Stomach (tissue), 19 donors: Measurements from ENCODE around the gene CIB1. TPM values are rescaled to one million over a fixed set of nuclear protein-coding genes. Genes with fewer than 3 reads are reported as not detected.
"Not testable (repeated sequence)": the region's sequence is repeated elsewhere in the genome, so short reads cannot be mapped to it uniquely, and the experiment has no call there.

Experiments
- DNase-seq, 2 donors: peaks; one replicate each; pipeline versions ENCODE4 v3.0.0 to v3.0.0-alpha.2; 2013 to 2019
- H3K27ac ChIP-seq, 5 donors: fragments of 200-600 bp in 4 of 5; sonication (generic) in 4 of 5; one replicate each; pipeline ENCODE4 v1.5.1; 2013 to 2019; ENCODE audit warnings: mild to moderate bottlenecking in 1 of 5, moderate library complexity in 1 of 5
- H3K27me3 ChIP-seq, 3 donors: fragments of 200-600 bp; sonication (generic); one replicate each; pipeline ENCODE4 v1.5.1; 2017 to 2019; ENCODE audit warnings: mixed run types in 1 of 3
- H3K36me3 ChIP-seq, 4 donors: fragments of 200-600 bp; sonication (generic); 1 replicate in 3 of 4; 2 replicates in 1 of 4; pipeline ENCODE4 v1.5.1; 2016 to 2019
- H3K4me1 ChIP-seq, 4 donors: fragments of 200-600 bp; sonication (generic); one replicate each; pipeline ENCODE4 v1.5.1; 2016 to 2019
- H3K4me3 ChIP-seq, 4 donors: fragments of 200-600 bp; sonication (generic) in 3 of 4; one replicate each; pipeline ENCODE4 v1.5.1; 2016 to 2019; ENCODE audit warnings: mild to moderate bottlenecking in 1 of 4
- H3K9me3 ChIP-seq, 4 donors: fragments of 200-600 bp; sonication (generic); one replicate each; pipeline ENCODE4 v1.5.1; 2016 to 2019
- CTCF ChIP-seq, 7 experiments: fragments of 450-650 bp in 4 of 7; fragments of 200-600 bp in 3 of 7; sonication (generic) in 3 of 7; IDR thresholded peaks; one replicate each; pipeline ENCODE4 v1.5.1; 2016 to 2019; ENCODE audit warnings: antibody characterized with exemption in 7 of 7, control low read depth in 2 of 7, mild to moderate bottlenecking in 1 of 7
- EP300 ChIP-seq: sonication (generic); formaldehyde crosslinking; IDR thresholded peaks from one replicate; pipeline ENCODE4 v1.6.1; 2017; ENCODE audit warnings: antibody characterized with exemption
- POLR2A ChIP-seq, 4 donors: fragments of 450-650 bp; IDR thresholded peaks; one replicate each; pipeline ENCODE4 v1.6.1; 2016; ENCODE audit warnings: antibody characterized with exemption in 4 of 4, control low read depth in 2 of 4, mild to moderate bottlenecking in 1 of 4, moderate library complexity in 1 of 4
- POLR2AphosphoS5 ChIP-seq, 3 donors: sonication (generic); formaldehyde crosslinking; IDR thresholded peaks; one replicate each; pipeline ENCODE4 v1.6.1; 2016; ENCODE audit warnings: antibody characterized with exemption in 3 of 3
- WGBS, 5 donors: extraction: QIAGEN DNeasy Blood & Tissue Kit in 3 of 5; methylation state at CpG; one replicate each; pipeline versions ENCODE4 v1.1.5 to v1.1.7; 2013 to 2018; 5-methylcytosine and 5-hydroxymethylcytosine counted together
- intact Hi-C: fragments of 100-400 bp; cut with DNase I; formaldehyde crosslinking; loops from one replicate; pipeline ENCODE4 v1.15.1; 2023; ENCODE audit warnings: low total_unique reads
- long read RNA-seq, 10 donors: transcript quantifications; one replicate each; lab custom pipeline, GENCODE V29; 2026
- polyA plus RNA-seq, 3 donors: library from polyadenylated mRNA; stranded (reverse); fragments of 200-250 nt; gene quantifications; one replicate each; pipeline ENCODE4 v1.2.3, GENCODE V29; 2013
- total RNA-seq, 5 donors: library from RNA; depleted of rRNA; stranded (reverse); fragments of >200 nt; gene quantifications; one replicate each; pipeline versions ENCODE4 v1.1.0 to v1.2.3, GENCODE V29; 2014 to 2016
- donor health status: healthy with polysubstance abuse.
- donor health status: Bipolar disorder and iron deficiency.
- donor health status: healthy.

The CIB1 gene
- total RNA-seq = 100 to 1,000 TPM in 1 of 5 donors, 10 to 100 TPM in 4; 27.4 to 166 (median 36.6) TPM
- 100 to 1,000 TPM; 128 to 206 (median 158) TPM for polyA plus RNA-seq
- long read RNA-seq, donor 1, transcript CIB1-201 (7 exons, 1,247 nt) = major isoform, 13 of 18 reads
- long read RNA-seq, donor 1, partial matches to known transcripts = 5 of 18 reads
- long read RNA-seq, donor 1, other reads (novel, unspliced or antisense) = 0 of 18 reads
- long read RNA-seq, donor 2, transcript CIB1-201 (7 exons, 1,247 nt) = major isoform, 14 of 14 reads
- long read RNA-seq, donor 2, partial matches to known transcripts = 0 of 14 reads
- long read RNA-seq, donor 2, other reads (novel, unspliced or antisense) = 0 of 14 reads
- long read RNA-seq, donor 3, transcript CIB1-201 (7 exons, 1,247 nt) = major isoform, 14 of 14 reads
- long read RNA-seq, donor 3, partial matches to known transcripts = 0 of 14 reads
- long read RNA-seq, donor 3, other reads (novel, unspliced or antisense) = 0 of 14 reads
- long read RNA-seq, donor 4, partial matches to known transcripts = 0 of 2 reads
- long read RNA-seq, donor 4, other reads (novel, unspliced or antisense) = 0 of 2 reads
- long read RNA-seq, donor 5, transcript CIB1-201 (7 exons, 1,247 nt) = major isoform, 18 of 23 reads
- long read RNA-seq, donor 5, partial matches to known transcripts = 5 of 23 reads
- long read RNA-seq, donor 5, other reads (novel, unspliced or antisense) = 0 of 23 reads
- long read RNA-seq, donor 6, transcript CIB1-201 (7 exons, 1,247 nt) = major isoform, 50 of 70 reads
- long read RNA-seq, donor 6, partial matches to known transcripts = 19 of 70 reads
- long read RNA-seq, donor 6, other reads (novel, unspliced or antisense) = 0 of 70 reads
- long read RNA-seq, donor 7, transcript CIB1-201 (7 exons, 1,247 nt) = major isoform, 36 of 46 reads
- long read RNA-seq, donor 7, partial matches to known transcripts = 10 of 46 reads
- long read RNA-seq, donor 7, other reads (novel, unspliced or antisense) = 0 of 46 reads
- long read RNA-seq, donor 8, transcript CIB1-201 (7 exons, 1,247 nt) = major isoform, 26 of 27 reads
- long read RNA-seq, donor 8, partial matches to known transcripts = 0 of 27 reads
- long read RNA-seq, donor 8, other reads (novel, unspliced or antisense) = 0 of 27 reads
- long read RNA-seq, donor 9, transcript CIB1-201 (7 exons, 1,247 nt) = major isoform, 15 of 20 reads
- long read RNA-seq, donor 9, partial matches to known transcripts = 5 of 20 reads
- long read RNA-seq, donor 9, other reads (novel, unspliced or antisense) = 0 of 20 reads
- long read RNA-seq, donor 10, transcript CIB1-201 (7 exons, 1,247 nt) = major isoform, 16 of 21 reads
- long read RNA-seq, donor 10, partial matches to known transcripts = 5 of 21 reads
- long read RNA-seq, donor 10, other reads (novel, unspliced or antisense) = 0 of 21 reads

GRCh38 chr15:90233387-90234095 lies at the start of gene CIB1:
CIB1 (minus strand) TSS chr15:90233941; CDS start chr15:90233885, 56 bp downstream.
- DNase-seq = peak; percentile 98 to 99
- Histone ChIP-seq H3K27me3 (no peaks in the 10 kb centered on the region), H3K27ac (peak within 1 kb of the TSS; percentile 88 to 98 (median 93)), H3K9me3 (no peaks in the 10 kb centered on the region), H3K4me3 (peak within 1 kb of the TSS; percentile 73 to 95 (median 83)), H3K4me1 (peaks cover 43 to 59% (median 51%) of the 10 kb centered on the region in 4 donors), H3K36me3 (peaks cover 21 to 59% (median 53%) of the 10 kb centered on the region in 4 donors)
- 0 to 1% (median 0%) methylated on average over 1 to 63 of the region's 63 CpGs for WGBS, 5 donors
- TF ChIP-seq POLR2A (IDR thresholded peaks at IDR 0.05) (peak in 1 of 4 donors; percentile 59), POLR2AphosphoS5 (IDR thresholded peaks at IDR 0.05) (peak in 2 of 3 donors; percentile 26 to 61), CTCF (IDR thresholded peaks at IDR 0.05) (peak in 3 of 7 experiments; percentile 4 to 46 (median 23)), EP300 (no peak)
- intact Hi-C loops = no loop called here

GRCh38 chr15:90281637-90282036 lies 47.9 kb upstream of the CIB1 start:
- H3K36me3 ChIP-seq, DNase-seq, H3K4me3 ChIP-seq, H3K27ac ChIP-seq, H3K4me1 ChIP-seq, intact Hi-C loops, H3K9me3 ChIP-seq, H3K27me3 ChIP-seq: not testable (repeated sequence)
- 48 to 66% (median 55%) methylated on average over 6 of the region's 6 CpGs for WGBS, 5 donors

GRCh38 chr15:90280743-90281142 lies 47.0 kb upstream of the CIB1 start:
- WGBS, 5 donors = 88 to 91% (median 90%) methylated on average over 5 of the region's 5 CpGs
- H3K4me3 ChIP-seq, H3K9me3 ChIP-seq, H3K27me3 ChIP-seq, intact Hi-C loops, H3K27ac ChIP-seq, H3K4me1 ChIP-seq, H3K36me3 ChIP-seq, DNase-seq: not testable (repeated sequence)

- peaks cover 5 to 22% (median 21%) of the 10 kb centered on the region in 4 donors for H3K36me3 ChIP-seq
- H3K9me3 ChIP-seq, H3K4me3 ChIP-seq, intact Hi-C loops, H3K27ac ChIP-seq, H3K27me3 ChIP-seq, DNase-seq, H3K4me1 ChIP-seq: not testable (repeated sequence)
- WGBS, 5 donors = 95 to 99% (median 98%) methylated on average over 12 of the region's 12 CpGs
Measured at GRCh38 chr15:90278467-90278866, 44.7 kb upstream of the CIB1 start.

GRCh38 chr15:90271459-90272166 lies 37.9 kb upstream of the CIB1 start:
- peaks cover 24 to 71% (median 68%) of the 10 kb centered on the region in 4 donors for H3K36me3 ChIP-seq

More at GRCh38 chr15:90271459-90272166, 37.9 kb upstream of the CIB1 start:
- TF ChIP-seq POLR2A (IDR thresholded peaks at IDR 0.05) (no peak), CTCF (IDR thresholded peaks at IDR 0.05) (no peak), EP300 (no peak), POLR2AphosphoS5 (IDR thresholded peaks at IDR 0.05) (no peak)
- H3K4me1 ChIP-seq = peaks cover 20 to 60% (median 41%) of the 10 kb centered on the region in 4 donors
- WGBS, 5 donors = 72 to 84% (median 80%) methylated on average over 7 of the region's 7 CpGs
- no peaks in the 10 kb centered on the region for H3K9me3 ChIP-seq
- H3K4me3 ChIP-seq = no peak overlapping the region
- intact Hi-C loops = no loop called here
- no peak for DNase-seq
- H3K27me3 ChIP-seq = no peaks in the 10 kb centered on the region
- no peak overlapping the region for H3K27ac ChIP-seq
